Measurements from ENCODE around the gene RGS7. TPM values are rescaled to one million over a fixed set of nuclear protein-coding genes. Genes with fewer than 3 reads are reported as not detected.

Gene RGS7
- polyA plus RNA-seq, 2 of the 4 experiments (the other 2 are of a cell fraction), result 0.08 TPM; not detected in 1

DNA sequence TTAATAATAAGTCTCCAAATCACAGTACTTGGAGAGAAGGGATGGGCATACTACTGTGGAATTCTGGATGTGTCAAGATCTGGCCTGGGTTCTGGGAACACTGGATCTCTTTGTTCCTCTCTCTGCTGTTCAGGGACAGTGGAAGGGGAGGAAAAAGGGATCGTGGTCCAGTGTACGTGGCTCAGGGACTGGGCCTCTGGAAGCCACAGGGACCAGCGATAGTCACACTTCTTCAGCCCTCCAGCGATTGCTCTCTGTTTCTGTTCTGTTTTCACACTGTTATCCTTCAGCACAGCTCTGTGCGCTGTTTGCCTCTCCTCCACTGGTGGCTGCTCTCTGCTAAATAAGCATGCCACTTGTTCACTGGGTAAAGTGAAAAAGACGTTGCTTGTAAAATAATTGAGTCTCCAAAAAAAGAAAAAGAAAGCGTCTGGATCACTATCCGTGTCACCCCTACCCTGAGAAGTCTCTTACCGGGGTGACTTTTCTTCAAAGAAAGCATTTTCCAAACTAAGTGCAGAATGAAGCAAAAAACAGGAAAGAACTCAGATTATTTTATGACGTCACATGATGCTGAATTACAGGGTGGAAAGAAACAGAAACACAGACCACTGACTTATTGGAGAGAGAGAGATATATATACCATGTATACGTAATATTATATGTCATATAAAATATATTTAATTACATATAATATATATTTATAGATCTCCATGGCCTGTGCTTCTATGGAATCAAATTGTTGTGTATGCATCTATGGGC lies 279.4 kb downstream of the RGS7 start (continued):
- TF ChIP-seq, protein P1, sequence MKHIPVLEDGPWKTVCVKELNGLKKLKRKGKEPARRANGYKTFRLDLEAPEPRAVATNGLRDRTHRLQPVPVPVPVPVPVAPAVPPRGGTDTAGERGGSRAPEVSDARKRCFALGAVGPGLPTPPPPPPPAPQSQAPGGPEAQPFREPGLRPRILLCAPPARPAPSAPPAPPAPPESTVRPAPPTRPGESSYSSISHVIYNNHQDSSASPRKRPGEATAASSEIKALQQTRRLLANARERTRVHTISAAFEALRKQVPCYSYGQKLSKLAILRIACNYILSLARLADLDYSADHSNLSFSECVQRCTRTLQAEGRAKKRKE (CRISPR knock-in tag; IDR thresholded peaks at IDR 0.05; ENCODE audit: low read depth), result no peak
- TF ChIP-seq MYC (IDR thresholded peaks at IDR 0.05; ENCODE audit: borderline replicate concordance, low read length), result no peak

DNA sequence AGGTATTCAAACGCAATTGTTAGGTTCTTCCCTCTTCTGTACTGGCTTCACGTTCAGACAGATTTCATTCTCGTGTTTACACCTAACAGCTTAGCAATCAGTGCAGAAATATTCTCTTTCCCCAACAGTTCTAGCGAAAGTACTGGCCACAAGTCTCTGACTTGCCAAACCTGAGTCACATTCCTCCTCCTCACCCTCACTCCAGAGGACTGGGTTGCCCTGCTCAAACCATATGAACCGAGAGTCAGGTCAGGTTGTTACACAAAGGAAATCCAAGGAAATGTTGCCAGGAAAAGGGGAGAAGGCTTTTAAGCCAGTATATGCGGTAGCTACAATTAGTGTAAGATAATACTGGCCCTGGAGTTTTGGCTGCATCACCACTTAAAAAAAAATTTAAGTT lies 282.5 kb downstream of the RGS7 start:
- FAIRE-seq, result no peak
- H3K27ac ChIP-seq, result no peak overlapping the region
- CTCF ChIA-PET, result no interaction called here
- ATAC-seq, result no peak
- H3K9me3 ChIP-seq, result no peaks in the 10 kb centered on the region
- H3K4me2 ChIP-seq, result no peak overlapping the region
- no peaks in the 10 kb centered on the region for H3K4me1 ChIP-seq
- DNase-seq (ENCODE audit: low read depth in 1 of 2, low spot score in 1 of 2), result no peak
- WGBS (ENCODE audit: missing lambda C conversion rate), result 25% methylated on average over 6 of the region's 6 CpGs
- H3K4me3 ChIP-seq, result no peak overlapping the region
- POLR2A ChIA-PET, result no interaction called here
- TF ChIP-seq BHLHE40 (IDR thresholded peaks at IDR 0.05; ENCODE audit: low read depth, low read length) (no peak), KDM1A (IDR thresholded peaks at IDR 0.05; ENCODE audit: low read depth) (no peak), RCOR1 (IDR thresholded peaks at IDR 0.05; ENCODE audit: low read depth, low read length) (no peak), JUNB (IDR thresholded peaks at IDR 0.05) (no peak), EHMT2 (IDR thresholded peaks at IDR 0.05; ENCODE audit: low read depth) (no peak)
- TF ChIP-seq, protein P2, sequence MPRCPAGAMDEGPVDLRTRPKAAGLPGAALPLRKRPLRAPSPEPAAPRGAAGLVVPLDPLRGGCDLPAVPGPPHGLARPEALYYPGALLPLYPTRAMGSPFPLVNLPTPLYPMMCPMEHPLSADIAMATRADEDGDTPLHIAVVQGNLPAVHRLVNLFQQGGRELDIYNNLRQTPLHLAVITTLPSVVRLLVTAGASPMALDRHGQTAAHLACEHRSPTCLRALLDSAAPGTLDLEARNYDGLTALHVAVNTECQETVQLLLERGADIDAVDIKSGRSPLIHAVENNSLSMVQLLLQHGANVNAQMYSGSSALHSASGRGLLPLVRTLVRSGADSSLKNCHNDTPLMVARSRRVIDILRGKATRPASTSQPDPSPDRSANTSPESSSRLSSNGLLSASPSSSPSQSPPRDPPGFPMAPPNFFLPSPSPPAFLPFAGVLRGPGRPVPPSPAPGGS (IDR thresholded peaks at IDR 0.05), result no peak
- TF ChIP-seq, protein P3, sequence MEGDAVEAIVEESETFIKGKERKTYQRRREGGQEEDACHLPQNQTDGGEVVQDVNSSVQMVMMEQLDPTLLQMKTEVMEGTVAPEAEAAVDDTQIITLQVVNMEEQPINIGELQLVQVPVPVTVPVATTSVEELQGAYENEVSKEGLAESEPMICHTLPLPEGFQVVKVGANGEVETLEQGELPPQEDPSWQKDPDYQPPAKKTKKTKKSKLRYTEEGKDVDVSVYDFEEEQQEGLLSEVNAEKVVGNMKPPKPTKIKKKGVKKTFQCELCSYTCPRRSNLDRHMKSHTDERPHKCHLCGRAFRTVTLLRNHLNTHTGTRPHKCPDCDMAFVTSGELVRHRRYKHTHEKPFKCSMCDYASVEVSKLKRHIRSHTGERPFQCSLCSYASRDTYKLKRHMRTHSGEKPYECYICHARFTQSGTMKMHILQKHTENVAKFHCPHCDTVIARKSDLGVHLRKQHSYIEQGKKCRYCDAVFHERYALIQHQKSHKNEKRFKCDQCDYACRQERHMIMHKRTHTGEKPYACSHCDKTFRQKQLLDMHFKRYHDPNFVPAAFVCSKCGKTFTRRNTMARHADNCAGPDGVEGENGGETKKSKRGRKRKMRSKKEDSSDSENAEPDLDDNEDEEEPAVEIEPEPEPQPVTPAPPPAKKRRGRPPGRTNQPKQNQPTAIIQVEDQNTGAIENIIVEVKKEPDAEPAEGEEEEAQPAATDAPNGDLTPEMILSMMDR (IDR thresholded peaks at IDR 0.05), result no peak
- TF ChIP-seq, protein P4, sequence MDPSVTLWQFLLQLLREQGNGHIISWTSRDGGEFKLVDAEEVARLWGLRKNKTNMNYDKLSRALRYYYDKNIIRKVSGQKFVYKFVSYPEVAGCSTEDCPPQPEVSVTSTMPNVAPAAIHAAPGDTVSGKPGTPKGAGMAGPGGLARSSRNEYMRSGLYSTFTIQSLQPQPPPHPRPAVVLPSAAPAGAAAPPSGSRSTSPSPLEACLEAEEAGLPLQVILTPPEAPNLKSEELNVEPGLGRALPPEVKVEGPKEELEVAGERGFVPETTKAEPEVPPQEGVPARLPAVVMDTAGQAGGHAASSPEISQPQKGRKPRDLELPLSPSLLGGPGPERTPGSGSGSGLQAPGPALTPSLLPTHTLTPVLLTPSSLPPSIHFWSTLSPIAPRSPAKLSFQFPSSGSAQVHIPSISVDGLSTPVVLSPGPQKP (IDR thresholded peaks at IDR 0.05; ENCODE audit: low read depth, low read length), result no peak
- TF ChIP-seq, protein P5, sequence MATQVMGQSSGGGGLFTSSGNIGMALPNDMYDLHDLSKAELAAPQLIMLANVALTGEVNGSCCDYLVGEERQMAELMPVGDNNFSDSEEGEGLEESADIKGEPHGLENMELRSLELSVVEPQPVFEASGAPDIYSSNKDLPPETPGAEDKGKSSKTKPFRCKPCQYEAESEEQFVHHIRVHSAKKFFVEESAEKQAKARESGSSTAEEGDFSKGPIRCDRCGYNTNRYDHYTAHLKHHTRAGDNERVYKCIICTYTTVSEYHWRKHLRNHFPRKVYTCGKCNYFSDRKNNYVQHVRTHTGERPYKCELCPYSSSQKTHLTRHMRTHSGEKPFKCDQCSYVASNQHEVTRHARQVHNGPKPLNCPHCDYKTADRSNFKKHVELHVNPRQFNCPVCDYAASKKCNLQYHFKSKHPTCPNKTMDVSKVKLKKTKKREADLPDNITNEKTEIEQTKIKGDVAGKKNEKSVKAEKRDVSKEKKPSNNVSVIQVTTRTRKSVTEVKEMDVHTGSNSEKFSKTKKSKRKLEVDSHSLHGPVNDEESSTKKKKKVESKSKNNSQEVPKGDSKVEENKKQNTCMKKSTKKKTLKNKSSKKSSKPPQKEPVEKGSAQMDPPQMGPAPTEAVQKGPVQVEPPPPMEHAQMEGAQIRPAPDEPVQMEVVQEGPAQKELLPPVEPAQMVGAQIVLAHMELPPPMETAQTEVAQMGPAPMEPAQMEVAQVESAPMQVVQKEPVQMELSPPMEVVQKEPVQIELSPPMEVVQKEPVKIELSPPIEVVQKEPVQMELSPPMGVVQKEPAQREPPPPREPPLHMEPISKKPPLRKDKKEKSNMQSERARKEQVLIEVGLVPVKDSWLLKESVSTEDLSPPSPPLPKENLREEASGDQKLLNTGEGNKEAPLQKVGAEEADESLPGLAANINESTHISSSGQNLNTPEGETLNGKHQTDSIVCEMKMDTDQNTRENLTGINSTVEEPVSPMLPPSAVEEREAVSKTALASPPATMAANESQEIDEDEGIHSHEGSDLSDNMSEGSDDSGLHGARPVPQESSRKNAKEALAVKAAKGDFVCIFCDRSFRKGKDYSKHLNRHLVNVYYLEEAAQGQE (IDR thresholded peaks at IDR 0.05), result no peak

DNA sequence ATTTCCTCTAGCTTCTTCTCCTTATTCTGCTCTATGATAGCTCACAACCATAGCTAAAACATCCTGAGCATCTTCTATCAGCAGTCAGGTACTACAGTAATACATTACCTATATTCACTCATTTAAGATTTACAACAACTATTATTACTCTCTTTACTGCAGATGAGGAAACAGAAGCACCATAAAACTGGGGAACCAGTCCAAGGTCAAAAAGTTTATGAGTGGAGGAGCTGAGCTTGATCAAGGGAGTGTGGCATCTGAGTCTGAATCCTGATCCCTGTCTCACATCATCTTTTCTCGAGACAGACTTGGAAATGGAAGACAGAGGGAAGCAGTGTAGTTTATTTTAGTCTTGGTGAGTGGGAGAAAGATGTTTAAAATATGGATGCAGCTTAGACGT lies 288.6 kb downstream of the RGS7 start:
- ChIA-PET CTCF (interaction anchor here (0.8 kb wide), 1 partner anchor 32 kb away, joined by 5 read pairs; no protein-coding TSS in a partner anchor), POLR2A (no interaction called here)
- no peak for TF ChIP-seq POLR2A (IDR thresholded peaks at IDR 0.05; ENCODE audit: low read length)
- no peak for TF ChIP-seq HOXA7 (CRISPR knock-in tag; IDR thresholded peaks at IDR 0.05)
- no peak for TF ChIP-seq TFCP2L1 (CRISPR knock-in tag; IDR thresholded peaks at IDR 0.05)
- H3K4me2 ChIP-seq, result no peak overlapping the region
- no peaks in the 10 kb centered on the region for H3K9me3 ChIP-seq
- H3K4me1 ChIP-seq, result no peaks in the 10 kb centered on the region
- no peak overlapping the region for H3K4me3 ChIP-seq
- FAIRE-seq, result no peak
- H3K27ac ChIP-seq, result no peak overlapping the region
- DNase-seq (ENCODE audit: low read depth in 1 of 2, low spot score in 1 of 2), result no peak
- no peak for ATAC-seq
- 18% methylated on average over 2 of the region's 2 CpGs for WGBS (ENCODE audit: missing lambda C conversion rate)
